SIG-M5 (cell line): Measurements from ENCODE around the gene PELI3.

ENCODE experiments used
- DNase-seq: peaks from one replicate; lab custom pipeline; 2025; lab: John Stamatoyannopoulos, UW

Gene PELI3

GRCh38 chr11:66505276-66505816 lies 38.6 kb downstream of the PELI3 start:
- no peak for DNase-seq

GRCh38 chr11:66509131-66509561 lies 42.4 kb downstream of the PELI3 start:
- DNase-seq, result no peak

- DNase-seq, result no peak
These were observed 43.7 kb downstream of the PELI3 start, which contains the start of gene BBS1 for GRCh38 chr11:66510271-66510989. TSS of gene BBS1 (plus strand) at chr11:66510635. CDS start at chr11:66510660, 25 bp downstream.

GRCh38 chr11:66510990-66511339 lies 44.3 kb downstream of the PELI3 start:
- DNase-seq, result no peak

- DNase-seq, result no peak
These were observed 56.9 kb downstream of the PELI3 start for GRCh38 chr11:66523611-66524010.

- no peak for DNase-seq
These were observed 57.8 kb downstream of the PELI3 start for GRCh38 chr11:66524304-66525040.
